ENCODE results near the gene VAV2.

The VAV2 gene

GRCh38 chr9:133795049-133795448, 197.1 kb downstream of the VAV2 start:
- no peak for DNase-seq (ENCODE audit: low spot score)

DNA sequence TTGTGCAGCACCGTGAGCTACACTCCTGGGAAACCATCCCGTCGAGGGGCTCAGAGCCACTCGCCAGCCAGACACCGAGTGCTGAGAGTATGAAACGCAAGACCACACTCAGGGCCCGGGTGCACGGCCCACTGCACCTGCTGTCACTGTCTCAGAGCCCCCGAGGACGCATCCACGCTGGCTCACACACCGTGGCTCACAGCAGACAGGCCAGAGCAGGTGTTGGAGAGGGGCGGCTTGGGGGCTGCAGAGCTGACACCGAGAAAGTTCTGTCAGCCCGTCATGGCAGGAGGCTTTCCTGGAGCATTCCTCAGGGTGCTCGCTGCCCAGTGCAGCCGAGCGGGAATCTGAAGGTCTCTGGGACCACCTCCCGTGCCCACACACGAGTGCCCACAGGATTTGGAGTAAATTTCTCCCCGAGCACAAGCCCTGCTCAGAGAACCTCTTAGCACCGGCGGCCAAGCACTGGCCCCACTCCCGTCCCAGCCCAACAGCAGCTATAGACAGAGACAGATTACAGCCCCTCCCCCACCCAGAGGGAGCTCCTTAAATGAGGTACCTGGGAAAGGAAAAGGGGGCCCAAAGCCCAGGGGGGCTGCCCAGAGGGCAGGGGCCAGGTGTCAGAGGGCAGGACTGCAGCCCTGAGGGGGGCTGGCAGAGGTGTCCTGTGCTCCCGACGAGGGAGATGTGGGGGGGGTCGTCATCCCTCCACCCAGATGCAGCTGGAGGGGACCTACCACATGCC, 197.9 kb downstream of the VAV2 start:
- DNase-seq (ENCODE audit: low spot score): no peak

DNA sequence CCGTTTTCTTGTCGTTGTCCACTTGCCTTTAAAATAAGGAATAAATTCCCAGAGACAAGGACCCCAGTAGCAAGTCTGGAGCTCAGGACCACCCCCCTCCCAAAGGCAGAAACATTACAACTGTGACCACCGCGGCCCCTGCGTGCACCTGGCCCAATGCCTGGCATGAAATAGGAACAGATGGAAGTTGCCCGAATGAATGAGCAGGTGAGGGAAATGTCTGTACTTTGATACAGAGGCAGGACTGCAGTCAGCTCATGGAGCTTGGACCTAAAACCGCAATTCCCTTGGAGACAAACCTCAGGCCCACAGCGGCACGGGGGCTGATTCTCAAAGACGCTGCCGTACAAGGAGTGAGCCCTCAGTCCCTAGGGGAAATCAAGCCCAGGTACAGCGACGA, 198.7 kb downstream of the VAV2 start:
- DNase-seq (ENCODE audit: low spot score): no peak

DNA sequence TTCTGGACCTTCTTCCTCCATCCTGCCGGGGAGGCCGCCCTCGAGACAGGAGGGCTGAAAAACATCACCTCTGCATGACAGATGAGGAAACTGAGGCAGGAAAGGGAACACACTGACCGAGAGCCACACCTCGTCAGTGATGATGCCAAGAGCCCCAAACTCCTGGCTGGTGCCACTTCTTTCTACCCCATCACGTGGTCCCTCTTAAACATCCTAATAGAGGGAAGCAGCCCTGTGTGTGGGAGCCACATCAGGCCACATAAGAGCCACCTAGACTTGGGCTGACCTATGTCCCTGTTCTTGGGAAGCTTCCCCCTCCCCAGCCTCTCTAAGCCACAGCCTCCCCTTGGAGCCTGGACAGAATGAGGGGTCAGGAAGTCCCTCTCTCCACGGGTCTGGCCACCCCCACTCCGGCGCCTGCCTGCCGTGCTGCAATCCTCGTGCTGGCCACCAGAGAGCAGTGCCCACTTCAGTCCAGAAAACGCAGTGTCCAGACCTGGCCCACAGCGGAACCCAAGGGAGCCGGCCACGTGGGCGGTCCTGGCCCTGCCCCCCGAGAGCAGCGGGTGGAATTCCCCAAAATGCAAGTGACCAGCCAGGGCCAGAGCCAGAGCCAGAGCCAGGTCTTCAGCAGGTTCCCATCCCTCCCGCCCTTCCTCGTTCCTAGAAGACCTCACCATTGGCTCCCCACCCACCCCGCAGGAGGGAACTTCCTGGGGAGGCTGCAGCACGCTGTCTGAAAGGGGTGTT, 199.2 kb downstream of the VAV2 start:
- peak; percentile 57 for DNase-seq (ENCODE audit: low spot score)

DNA sequence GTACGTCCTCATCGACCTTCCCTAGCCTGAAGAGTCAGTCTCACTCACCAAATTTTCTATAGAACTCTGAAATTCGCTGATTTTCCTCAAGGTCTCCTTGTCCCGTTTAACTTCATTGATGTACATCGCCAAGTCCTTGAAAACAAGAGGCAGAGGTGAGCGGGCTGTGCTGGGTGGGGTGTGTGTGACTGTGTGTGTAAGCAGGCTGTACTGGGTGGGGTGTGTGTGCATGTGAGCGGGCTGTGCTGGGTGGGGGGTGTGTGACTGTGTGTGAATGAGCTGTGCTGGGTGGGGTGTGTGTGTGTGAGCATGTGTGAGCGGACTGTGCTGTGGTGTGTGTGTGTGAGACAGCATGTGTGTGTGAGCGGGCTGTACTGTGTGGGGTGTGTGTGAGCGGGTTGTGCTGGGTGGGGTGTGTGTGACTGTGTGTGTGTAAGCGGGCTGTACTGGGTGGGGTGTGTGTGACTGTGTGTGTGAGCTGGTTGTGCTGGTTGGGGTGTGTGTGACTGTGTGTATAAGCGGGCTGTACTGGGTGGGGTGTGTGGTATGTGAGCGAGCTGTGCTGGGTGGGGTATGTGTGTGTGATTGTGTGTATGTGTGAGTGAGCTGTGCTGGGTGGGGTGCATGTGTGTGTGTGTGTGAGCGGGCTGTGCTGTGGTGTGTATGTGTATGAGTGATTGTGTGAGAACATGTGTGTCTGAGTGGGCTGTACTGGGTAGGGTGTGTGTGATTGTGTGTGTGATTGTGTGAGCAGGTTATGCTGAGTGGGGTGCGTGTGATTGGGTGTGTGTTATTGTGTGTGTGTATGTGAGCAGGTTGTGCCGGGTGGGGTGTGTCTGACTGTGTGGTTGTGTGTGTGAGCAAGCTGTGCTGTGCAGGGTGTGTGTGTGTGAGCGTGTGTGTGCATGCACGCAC, 200.1 kb downstream of the VAV2 start:
- no peak for DNase-seq (ENCODE audit: low spot score)

- DNase-seq (ENCODE audit: low spot score): no peak
These were observed 201.1 kb downstream of the VAV2 start for GRCh38 chr9:133791069-133791468.

DNA sequence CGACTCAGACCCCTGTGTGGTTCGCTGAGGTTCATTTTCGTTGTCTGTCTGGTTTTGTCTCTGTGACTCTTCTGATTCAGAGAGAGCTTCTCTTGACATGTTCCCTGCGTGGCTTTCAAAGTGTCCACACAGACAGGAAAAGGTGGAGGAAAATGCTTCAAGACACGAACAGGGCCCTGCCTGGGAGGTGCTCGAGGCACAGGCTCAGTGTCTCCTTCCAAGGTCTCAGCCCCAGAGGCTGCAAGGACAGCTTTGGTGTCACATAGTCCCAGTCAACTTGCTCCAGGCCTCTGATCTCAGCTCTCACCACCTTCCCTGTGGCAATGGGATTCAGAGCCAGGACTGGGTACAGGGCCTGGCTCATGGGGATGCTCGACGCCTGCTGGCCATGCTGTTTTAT, 202.3 kb downstream of the VAV2 start:
- no peak for DNase-seq (ENCODE audit: low spot score)

DNA sequence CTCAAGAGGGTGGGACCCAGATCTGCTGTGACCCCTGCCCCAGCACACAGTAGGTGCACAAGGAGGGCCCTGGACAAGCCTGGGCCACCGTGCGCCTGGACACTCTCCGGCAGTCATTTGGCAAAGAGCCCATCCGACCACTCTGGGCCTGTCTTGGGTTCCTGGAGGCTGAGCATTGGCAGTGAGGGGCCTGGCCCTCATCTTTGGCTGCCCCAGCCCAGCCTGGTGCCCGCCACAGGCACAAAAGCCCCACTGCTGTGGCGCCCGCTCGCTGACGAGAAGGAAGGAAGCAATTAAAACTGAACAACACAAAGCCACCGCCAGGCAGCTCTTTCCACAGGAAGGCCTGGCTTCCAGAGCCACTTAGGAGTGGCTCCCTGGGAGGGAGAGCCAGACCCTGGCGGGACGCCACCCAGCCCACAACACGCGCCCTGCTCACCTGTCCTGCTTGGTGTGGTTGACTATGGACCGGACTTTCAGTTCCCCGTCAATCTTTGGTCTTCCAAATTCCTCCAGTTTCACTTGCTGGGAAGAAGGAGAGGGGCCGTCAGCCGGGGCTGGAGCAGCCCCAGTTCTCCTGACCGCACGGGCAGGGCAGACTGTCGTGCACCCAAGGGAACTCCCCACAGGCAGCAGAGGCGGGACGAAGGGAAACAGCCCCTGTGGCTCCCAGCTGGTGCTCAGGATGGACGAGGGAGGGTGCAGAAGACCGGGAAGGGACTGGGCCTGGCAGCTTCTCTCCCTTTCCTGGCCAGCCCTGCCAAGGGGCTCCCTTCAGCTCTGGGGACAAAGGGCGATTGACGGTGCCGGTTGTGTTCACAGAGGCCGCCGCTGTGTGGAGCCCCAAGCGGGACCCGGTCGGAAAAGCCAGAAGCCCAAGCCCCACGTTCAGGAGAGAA, 203.1 kb downstream of the VAV2 start:
- DNase-seq (ENCODE audit: low spot score): peak; percentile 87

DNA sequence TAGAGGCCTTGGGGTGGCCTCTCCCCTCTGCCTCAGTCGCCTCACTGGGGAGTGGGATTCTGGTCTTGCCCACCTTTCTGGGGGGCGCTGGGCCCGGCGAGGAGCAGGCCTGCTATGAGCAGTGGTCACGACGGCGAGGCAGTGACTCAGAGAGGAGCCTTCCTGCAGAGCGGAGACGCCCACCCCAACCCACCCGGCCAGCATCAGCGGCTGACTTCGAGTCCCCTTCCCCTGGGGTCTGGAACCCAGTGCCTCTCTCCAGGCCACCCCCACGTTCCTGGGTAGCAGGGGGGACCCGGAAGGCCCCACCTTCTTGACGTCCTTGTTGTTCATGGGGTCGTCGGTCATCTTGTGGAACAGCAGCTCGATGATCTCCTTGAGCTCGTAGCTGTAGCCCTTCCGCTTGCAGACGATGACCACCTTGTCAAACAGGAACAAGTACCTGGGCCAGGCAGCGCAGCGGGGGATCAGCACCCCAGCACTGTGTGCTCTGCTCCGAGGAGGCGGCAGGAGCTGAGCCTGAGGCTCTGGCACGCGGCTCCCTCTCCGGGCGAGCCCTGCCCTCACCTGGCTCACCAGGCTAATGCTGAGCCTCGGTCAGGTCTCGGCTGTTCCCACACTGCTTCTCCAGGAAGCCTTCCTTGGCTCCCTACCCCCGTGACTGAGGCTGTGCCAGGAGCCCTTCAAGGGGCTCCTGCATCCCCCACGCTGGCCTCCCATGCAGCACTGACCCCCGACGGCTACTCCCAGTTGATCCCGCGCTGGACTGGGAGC, 203.9 kb downstream of the VAV2 start:
- no peak for DNase-seq (ENCODE audit: low spot score)

- DNase-seq (ENCODE audit: low spot score): no peak
These were observed 204.4 kb downstream of the VAV2 start for GRCh38 chr9:133787754-133788025.

DNA sequence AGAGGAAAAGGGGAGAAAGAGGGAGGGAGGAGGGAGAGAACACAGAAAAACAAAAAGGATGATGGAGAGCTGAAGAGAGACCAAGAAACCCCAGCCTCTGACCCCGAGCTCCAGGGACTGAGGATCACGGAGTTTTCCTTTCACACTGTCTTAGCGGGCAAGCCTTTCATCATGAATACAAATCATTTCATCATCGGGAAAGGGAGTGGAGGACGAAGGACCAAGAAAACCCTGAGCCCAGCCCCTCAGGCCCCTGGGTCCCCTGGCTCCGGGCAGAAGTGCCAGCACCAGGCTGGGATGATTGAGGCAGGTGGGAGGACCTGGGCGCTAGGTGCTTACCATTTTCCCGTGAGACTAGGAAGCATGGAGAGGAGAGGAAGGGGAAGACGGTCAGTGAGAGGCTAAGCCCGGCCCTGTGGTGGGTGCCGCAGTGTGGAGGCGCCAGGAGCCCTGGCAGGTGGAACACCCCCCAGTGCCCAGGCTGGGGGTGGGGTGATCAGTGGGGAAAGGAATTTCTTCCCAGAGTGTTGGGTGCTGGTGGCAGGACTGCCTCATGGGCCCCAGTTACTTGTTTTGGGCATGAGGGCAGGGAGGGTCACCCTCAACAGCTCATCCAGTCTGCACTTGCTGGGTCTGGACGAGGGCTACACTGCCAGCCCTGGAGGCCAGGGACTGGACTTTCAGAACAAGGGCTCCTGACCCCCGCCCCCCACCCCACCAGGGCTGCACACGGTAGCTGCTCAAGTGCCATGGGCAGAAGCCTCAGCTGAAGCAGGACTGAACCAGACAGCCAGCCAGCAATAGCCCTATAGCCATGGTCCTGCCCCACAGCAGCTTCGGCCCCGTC, 205.0 kb downstream of the VAV2 start:
- DNase-seq (ENCODE audit: low spot score): no peak

DNA sequence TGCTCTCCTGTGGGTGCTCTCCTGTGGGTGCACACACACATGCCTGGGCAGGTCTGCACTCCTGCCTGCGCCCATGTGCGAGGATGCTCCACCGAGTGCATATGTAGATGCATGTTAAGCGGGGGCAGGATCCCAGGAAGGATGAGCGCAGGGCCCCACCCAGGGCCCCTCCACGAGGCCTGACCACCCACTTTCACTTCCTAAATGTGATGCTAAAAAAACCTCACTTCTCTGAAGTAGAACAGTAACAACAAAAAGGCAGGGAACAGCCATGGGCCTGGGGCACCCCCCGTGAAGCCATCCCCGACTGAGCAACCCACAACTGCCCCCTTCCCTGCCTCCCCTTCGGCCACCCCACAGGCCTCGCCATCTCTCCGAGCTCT, 205.8 kb downstream of the VAV2 start:
- DNase-seq (ENCODE audit: low spot score): no peak

DNA sequence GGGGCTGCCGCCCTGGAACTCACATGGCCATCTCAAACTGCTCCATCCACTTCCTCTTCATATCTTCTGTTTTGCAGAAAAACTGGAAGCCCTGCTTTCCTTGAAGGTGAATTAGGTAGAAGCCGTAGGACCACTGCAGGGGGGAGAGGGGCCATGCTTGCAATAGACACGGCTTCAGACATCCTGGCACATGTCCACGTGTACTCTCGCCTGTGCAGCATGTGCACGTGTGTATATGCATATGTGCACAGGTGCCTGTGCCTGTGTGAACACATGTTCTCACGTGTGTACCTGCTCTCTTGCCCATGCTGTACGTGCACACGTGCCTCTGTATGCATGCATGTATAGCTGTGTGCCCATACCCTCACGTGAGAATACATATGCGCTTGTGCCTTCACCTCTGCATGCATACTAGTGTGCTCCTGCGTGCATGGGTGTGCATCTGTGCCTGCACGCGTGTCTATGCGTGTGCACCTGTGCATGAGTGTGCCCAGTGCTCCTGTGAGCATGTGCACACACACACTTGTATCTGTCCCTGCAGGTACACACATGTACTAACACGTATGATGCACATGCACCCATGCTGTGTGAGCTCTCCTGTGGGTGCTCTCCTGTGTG, 206.3 kb downstream of the VAV2 start:
- DNase-seq (ENCODE audit: low spot score): no peak

DNA sequence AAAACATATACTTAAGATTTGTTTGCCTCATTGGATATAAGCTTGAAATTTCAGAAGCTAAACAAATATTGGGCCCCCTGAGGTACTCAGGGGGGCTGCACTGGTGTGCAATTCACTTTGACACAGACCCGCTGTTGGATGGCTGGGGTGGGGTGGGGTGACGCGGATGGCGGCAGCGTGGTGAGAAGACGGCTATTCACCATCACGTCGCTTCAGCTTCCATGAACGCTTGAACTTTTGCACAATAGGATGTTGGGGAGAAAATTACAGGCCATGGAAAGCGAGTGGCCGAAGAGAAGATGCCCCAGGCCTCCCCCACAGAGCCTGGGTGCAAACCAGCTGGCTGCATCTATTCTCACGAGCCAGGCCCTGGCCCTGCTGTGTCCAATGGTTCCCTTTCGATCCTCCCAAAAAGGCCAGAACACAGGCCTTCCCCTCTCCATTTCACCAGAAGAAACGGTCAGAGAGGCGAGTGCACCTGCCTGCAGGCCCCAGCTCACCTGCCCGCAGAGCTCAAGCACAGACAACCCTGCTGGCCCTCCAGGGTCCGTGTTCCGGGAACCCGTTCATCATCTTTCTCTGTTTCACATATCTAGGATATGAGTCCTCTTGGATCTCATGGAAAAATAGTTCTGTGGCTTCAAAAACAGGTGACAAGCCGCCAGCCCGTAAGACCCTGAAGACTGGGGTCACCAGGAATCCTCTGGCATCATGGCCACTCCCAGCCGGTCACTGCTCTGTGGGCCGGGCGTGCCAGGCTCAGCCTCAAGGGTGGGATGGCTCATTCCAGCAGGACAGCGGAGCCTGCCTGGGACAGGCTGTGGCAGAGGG, 207.2 kb downstream of the VAV2 start:
- no peak for DNase-seq (ENCODE audit: low spot score)

GRCh38 chr9:133783331-133783731, 208.8 kb downstream of the VAV2 start:
- no peak for DNase-seq (ENCODE audit: low spot score)

- peak; percentile 65 for DNase-seq (ENCODE audit: low spot score)
These were observed 209.7 kb downstream of the VAV2 start for GRCh38 chr9:133782157-133783130.

- no peak for DNase-seq (ENCODE audit: low spot score)
These were observed 210.3 kb downstream of the VAV2 start for GRCh38 chr9:133781828-133782135.

Data from kidney capillary endothelial cell (primary cell).